IPS-15b (cell line): ENCODE data around the gene KCNH8.

ENCODE experiments used
- H3K27me3 ChIP-seq: one replicate; pipeline ENCODE4 v1.6.1; 2013; ENCODE audit warnings: low read length; ENCODE audit not compliant: control insufficient read depth, insufficient read depth
- H3K36me3 ChIP-seq: one replicate; pipeline ENCODE4 v1.6.1; 2013; ENCODE audit warnings: low read length; ENCODE audit not compliant: control insufficient read depth, insufficient read depth
- H3K4me1 ChIP-seq: one replicate; pipeline ENCODE4 v1.6.1; 2013; ENCODE audit warnings: mild to moderate bottlenecking, low read length; ENCODE audit not compliant: control insufficient read depth, insufficient read depth
- H3K4me3 ChIP-seq: one replicate; pipeline ENCODE4 v1.5.1; 2013; ENCODE audit warnings: low read depth, low read length
- H3K9ac ChIP-seq: one replicate; pipeline ENCODE4 v1.6.1; 2013; ENCODE audit warnings: low read depth, mild to moderate bottlenecking, low read length
- H3K9me3 ChIP-seq: one replicate; pipeline ENCODE4 v1.6.1; 2013; ENCODE audit warnings: mild to moderate bottlenecking, low read length; ENCODE audit not compliant: control insufficient read depth, insufficient read depth

Gene KCNH8

GRCh38 chr3:19455546-19455945 lies 307.2 kb downstream of the KCNH8 start:
- Histone ChIP-seq H3K4me1 (no peaks in the 10 kb centered on the region), H3K9ac (no peak overlapping the region), H3K36me3 (no peaks in the 10 kb centered on the region), H3K9me3 (no peaks in the 10 kb centered on the region), H3K4me3 (no peak overlapping the region), H3K27me3 (no peaks in the 10 kb centered on the region)

DNA sequence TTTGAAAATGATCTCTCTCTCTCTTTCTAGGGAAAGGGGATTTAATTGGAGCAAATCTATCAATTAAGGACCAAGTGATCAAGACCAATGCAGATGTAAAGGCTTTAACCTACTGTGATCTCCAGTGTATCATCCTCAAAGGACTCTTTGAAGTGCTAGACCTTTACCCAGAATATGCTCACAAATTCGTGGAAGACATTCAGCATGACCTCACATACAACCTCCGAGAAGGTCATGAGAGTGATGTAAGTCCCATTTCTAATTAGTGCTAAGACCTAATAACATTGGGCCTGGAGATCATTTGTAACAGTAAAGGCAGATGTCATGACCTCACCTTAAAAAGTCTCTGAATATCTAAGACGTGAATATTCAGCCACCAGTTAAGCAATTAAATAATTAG lies 308.4 kb downstream of the KCNH8 start:
- Histone ChIP-seq H3K9me3 (no peaks in the 10 kb centered on the region), H3K9ac (no peak overlapping the region), H3K36me3 (no peaks in the 10 kb centered on the region), H3K27me3 (no peaks in the 10 kb centered on the region), H3K4me1 (no peaks in the 10 kb centered on the region), H3K4me3 (no peak overlapping the region)

GRCh38 chr3:19457449-19457848 lies 309.1 kb downstream of the KCNH8 start:
- H3K36me3 ChIP-seq = no peaks in the 10 kb centered on the region
- H3K9me3 ChIP-seq = no peaks in the 10 kb centered on the region
- H3K9ac ChIP-seq = no peak overlapping the region
- H3K4me3 ChIP-seq = no peak overlapping the region
- no peaks in the 10 kb centered on the region for H3K27me3 ChIP-seq
- no peaks in the 10 kb centered on the region for H3K4me1 ChIP-seq

- H3K36me3 ChIP-seq = no peaks in the 10 kb centered on the region
- H3K27me3 ChIP-seq = no peaks in the 10 kb centered on the region
- no peak overlapping the region for H3K9ac ChIP-seq
- no peak overlapping the region for H3K4me3 ChIP-seq
- no peaks in the 10 kb centered on the region for H3K9me3 ChIP-seq
- no peaks in the 10 kb centered on the region for H3K4me1 ChIP-seq
Measured at GRCh38 chr3:19467761-19468160, 319.5 kb downstream of the KCNH8 start.

DNA sequence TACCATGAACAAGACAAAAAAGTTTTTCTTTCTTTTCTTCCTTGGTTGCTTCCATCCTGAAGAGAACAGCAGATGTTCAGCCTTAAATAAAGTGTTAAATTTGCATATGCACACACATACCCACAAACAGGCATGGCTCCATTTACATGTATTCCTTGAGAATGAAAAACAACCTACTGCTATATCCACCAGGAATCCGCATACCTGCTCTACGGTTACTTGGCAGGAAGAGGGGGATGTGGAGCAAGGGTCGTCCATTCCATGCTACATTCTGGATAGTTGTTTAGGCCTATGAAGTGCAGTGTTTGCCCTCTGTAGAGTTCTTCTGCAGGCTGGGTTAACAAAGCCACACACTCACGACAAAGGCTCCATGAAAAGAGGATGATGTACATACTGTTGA lies 322.8 kb downstream of the KCNH8 start:
- no peaks in the 10 kb centered on the region for H3K4me1 ChIP-seq
- H3K36me3 ChIP-seq = no peaks in the 10 kb centered on the region
- no peaks in the 10 kb centered on the region for H3K9me3 ChIP-seq
- no peaks in the 10 kb centered on the region for H3K27me3 ChIP-seq
- no peak overlapping the region for H3K4me3 ChIP-seq
- no peak overlapping the region for H3K9ac ChIP-seq

DNA sequence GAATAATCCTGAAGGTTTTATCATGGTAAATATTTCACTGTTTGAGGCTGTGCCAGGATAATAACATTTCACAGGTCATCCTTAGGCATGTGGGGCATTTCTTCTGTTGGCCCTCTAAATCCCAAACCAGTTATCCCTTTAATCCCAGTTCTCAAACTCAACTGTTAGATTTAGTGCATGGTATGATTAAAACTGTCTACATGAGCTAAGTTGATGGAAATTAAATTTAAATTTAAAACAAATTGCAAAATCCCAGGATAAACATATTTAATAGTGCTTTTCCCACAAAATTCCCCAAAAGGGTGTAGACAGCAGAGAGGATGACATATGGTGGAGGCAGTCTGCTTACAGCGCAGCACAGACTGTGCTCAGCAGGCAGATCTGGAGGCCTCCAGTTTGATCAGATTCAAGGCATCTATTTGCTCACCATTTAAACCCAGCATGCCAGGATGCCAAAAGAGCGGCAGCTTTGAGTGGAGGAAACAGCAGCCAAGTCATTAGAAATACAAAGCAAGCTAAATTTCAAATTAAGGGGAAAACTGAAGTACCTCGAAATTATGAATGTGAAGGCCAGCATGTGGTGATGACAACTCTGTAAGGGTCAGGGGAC lies 325.8 kb downstream of the KCNH8 start:
- Histone ChIP-seq H3K4me1 (no peaks in the 10 kb centered on the region), H3K9ac (no peak overlapping the region), H3K36me3 (no peaks in the 10 kb centered on the region), H3K4me3 (no peak overlapping the region), H3K9me3 (no peaks in the 10 kb centered on the region), H3K27me3 (no peaks in the 10 kb centered on the region)

- Histone ChIP-seq H3K36me3 (no peaks in the 10 kb centered on the region), H3K4me3 (no peak overlapping the region), H3K9me3 (no peaks in the 10 kb centered on the region), H3K27me3 (no peaks in the 10 kb centered on the region), H3K9ac (no peak overlapping the region), H3K4me1 (no peaks in the 10 kb centered on the region)
Measured at GRCh38 chr3:19476281-19476680, 328.0 kb downstream of the KCNH8 start.

- no peaks in the 10 kb centered on the region for H3K9me3 ChIP-seq
- H3K4me3 ChIP-seq = no peak overlapping the region
- no peak overlapping the region for H3K9ac ChIP-seq
- no peaks in the 10 kb centered on the region for H3K4me1 ChIP-seq
- H3K36me3 ChIP-seq = no peaks in the 10 kb centered on the region
- no peaks in the 10 kb centered on the region for H3K27me3 ChIP-seq
Measured at GRCh38 chr3:19485267-19485666, 337.0 kb downstream of the KCNH8 start.

DNA sequence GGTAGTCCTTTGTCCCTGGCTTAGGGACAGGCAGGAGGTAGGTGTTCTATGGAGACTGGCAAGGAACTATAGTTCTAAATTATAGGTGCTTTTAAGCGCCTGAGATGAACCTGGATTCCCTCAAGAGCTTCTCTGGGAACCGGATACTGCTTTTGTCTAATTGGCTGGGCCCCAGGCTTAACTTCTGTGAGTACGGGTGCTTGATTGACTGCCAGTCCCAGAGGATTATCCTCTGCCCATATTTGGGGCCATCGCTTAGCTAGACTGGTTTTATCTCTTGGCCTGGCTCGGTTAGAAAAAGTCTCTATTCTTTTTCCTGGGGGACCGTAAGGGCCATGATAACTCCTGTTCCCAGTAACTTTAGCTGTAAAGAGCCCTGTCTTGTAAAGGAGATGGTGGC lies 339.1 kb downstream of the KCNH8 start:
- Histone ChIP-seq H3K4me1 (no peaks in the 10 kb centered on the region), H3K9me3 (no peaks in the 10 kb centered on the region), H3K4me3 (no peak overlapping the region), H3K36me3 (no peaks in the 10 kb centered on the region), H3K9ac (no peak overlapping the region), H3K27me3 (no peaks in the 10 kb centered on the region)

- Histone ChIP-seq H3K4me3 (no peak overlapping the region), H3K9me3 (no peaks in the 10 kb centered on the region), H3K4me1 (no peaks in the 10 kb centered on the region), H3K9ac (no peak overlapping the region), H3K36me3 (no peaks in the 10 kb centered on the region), H3K27me3 (no peaks in the 10 kb centered on the region)
Measured at GRCh38 chr3:19488939-19489338, 340.6 kb downstream of the KCNH8 start.

- Histone ChIP-seq H3K36me3 (no peaks in the 10 kb centered on the region), H3K9me3 (no peaks in the 10 kb centered on the region)
Measured at GRCh38 chr3:19489936-19490335, 341.6 kb downstream of the KCNH8 start.

DNA sequence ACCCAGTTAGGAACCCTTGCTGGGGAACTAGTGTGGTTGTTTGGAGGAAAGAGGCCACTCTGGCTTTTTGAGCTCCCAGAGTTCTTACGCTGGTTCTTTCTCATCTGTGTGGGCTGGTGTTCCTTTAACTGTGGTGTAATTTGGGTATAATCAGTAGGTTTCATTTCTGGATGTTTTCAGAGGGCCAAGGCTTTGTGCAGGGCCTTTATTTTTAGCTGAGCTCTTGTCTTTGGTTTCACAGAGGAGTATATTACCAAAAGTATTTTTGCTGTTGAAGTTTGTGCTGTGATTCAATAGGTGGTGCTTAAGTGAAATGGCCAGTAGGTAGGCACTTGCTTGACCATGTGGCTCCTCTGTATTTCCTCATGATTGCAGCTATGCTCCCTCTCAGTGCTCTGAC lies 357.9 kb downstream of the KCNH8 start:
- Histone ChIP-seq H3K36me3 (no peaks in the 10 kb centered on the region), H3K27me3 (no peaks in the 10 kb centered on the region), H3K9me3 (no peaks in the 10 kb centered on the region), H3K9ac (no peak overlapping the region), H3K4me3 (no peak overlapping the region), H3K4me1 (no peaks in the 10 kb centered on the region)

More at GRCh38 chr3:19489936-19490335, 341.6 kb downstream of the KCNH8 start:
- Histone ChIP-seq H3K4me3 (no peak overlapping the region), H3K4me1 (no peaks in the 10 kb centered on the region), H3K9ac (no peak overlapping the region), H3K27me3 (no peaks in the 10 kb centered on the region)
